GM04503 (cell line): ENCODE data around the gene TMPRSS15.

Experiments
- DNase-seq: peaks from one replicate; pipeline ENCODE4 v3.0.0-alpha.2; 2012; ENCODE audit warnings: low read depth

Gene TMPRSS15

DNA sequence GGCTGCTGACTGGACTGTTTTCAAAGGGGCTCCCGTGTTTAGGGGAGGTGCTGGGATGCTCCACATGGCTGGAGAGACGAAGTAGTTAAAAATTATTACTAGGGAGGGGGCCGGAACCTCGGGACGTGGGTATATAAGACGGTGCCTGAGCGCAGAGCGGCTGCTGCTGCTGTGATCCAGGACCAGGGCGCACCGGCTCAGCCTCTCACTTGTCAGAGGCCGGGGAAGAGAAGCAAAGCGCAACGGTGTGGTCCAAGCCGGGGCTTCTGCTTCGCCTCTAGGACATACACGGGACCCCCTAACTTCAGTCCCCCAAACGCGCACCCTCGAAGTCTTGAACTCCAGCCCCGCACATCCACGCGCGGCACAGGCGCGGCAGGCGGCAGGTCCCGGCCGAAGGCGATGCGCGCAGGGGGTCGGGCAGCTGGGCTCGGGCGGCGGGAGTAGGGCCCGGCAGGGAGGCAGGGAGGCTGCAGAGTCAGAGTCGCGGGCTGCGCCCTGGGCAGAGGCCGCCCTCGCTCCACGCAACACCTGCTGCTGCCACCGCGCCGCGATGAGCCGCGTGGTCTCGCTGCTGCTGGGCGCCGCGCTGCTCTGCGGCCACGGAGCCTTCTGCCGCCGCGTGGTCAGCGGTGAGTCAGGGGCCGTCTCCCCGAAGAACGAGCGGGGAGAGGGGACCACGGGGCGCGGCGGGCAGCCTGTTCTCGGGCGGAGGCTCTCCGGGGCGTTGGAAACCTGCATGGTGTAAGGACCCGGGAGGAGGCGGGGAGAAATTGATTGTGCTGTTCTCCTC, 158.7 kb downstream of the TMPRSS15 start, which contains the start of gene CHODL:
Gene CHODL (plus strand): TSS at position 163 of the 793 bp plus-strand sequence. CDS start 391 bp downstream, at position 554.
- no peak for DNase-seq

GRCh38 chr21:18235545-18235944, 168.0 kb downstream of the TMPRSS15 start:
- no peak for DNase-seq

GRCh38 chr21:18228060-18228739, 175.4 kb downstream of the TMPRSS15 start:
- DNase-seq = no peak

DNA sequence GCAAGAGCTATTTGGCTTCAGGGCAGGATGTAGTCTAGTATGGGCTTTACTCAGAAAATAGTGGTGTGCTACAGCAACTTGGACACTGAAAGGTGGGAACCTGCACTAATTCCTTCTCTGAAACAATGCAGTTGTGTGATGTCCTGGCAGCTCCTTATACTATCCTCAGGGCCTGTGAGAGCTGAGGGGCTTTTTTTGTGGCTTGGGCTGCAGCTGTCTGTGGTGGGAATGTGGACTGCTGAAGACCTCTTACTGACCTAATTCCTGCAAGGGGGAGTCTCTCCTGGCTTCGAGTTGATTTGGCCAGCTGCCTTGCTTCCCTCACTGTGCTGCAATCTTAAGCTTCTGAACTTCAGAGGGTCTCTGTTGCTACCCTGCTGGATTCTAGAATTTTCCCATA, 181.2 kb downstream of the TMPRSS15 start:
- DNase-seq = no peak

DNA sequence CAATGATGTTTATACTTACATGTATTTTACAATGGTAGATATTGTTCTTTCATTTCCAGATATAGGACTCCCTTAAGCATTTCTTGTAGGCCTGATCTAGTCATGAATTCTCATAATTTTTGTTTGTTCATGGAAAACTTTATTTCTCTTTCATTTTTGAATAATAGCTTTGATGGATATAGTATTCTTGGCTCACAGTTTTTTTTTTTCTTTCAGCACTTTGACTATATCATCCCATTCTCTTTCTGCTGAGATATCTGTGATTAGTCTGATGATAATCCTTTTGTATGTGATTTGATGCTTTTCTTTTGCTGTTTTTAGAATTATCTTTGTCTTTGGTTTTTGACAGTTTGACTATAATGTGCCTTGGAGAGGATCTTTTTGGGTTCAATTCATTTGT, 183.1 kb downstream of the TMPRSS15 start:
- no peak for DNase-seq
